HepG2 (cell line): ENCODE data around the gene DDIT4. TPM values are rescaled to one million over a fixed set of nuclear protein-coding genes. Genes with fewer than 3 reads are reported as not detected.

Experiments used
- AGO1 ChIP-seq: fragments of 200-400 bp; formaldehyde crosslinking; IDR thresholded peaks from 2 replicates; pipeline ENCODE4 v1.6.1; 2017; ENCODE audit warnings: mild to moderate bottlenecking, low read depth, low read length, moderate library complexity; ENCODE audit not compliant: poor library complexity, severe bottlenecking
- ATF3 ChIP-seq: sonication (generic); formaldehyde crosslinking; IDR thresholded peaks from 2 replicates; pipeline ENCODE4 v1.4.0; 2020; ENCODE audit warnings: missing genetic modification reagents
- ATF7 ChIP-seq, 2 experiments: fragments of 450-650 bp in 1 of 2; sonication (generic) in 1 of 2; formaldehyde crosslinking in 1 of 2; IDR thresholded peaks; 2 replicates each; pipeline versions ENCODE4 v1.4.0 to v1.6.1; 2016 to 2020; ENCODE audit warnings: antibody characterized with exemption in 1 of 2, mild to moderate bottlenecking in 1 of 2, missing genetic modification reagents in 1 of 2
- BRF2 ChIP-seq: sonication (generic); formaldehyde crosslinking; IDR thresholded peaks from 2 replicates; pipeline ENCODE4 v1.8.1; 2022; ENCODE audit warnings: mild to moderate bottlenecking, missing genetic modification reagents
- CBX5 ChIP-seq: sonication (generic); formaldehyde crosslinking; IDR thresholded peaks from 2 replicates; pipeline ENCODE4 v1.4.0; 2020; ENCODE audit warnings: missing genetic modification reagents, borderline replicate concordance
- FOSL2 ChIP-seq: sonication (generic); formaldehyde crosslinking; IDR thresholded peaks from 2 replicates; pipeline ENCODE4 v1.4.0; 2020; ENCODE audit warnings: missing genetic modification reagents
- GABPB1 ChIP-seq: IDR thresholded peaks from 2 replicates; pipeline ENCODE4 v1.6.1; 2016; ENCODE audit warnings: mild to moderate bottlenecking, missing genetic modification reagents, moderate library complexity, missing compliant biosample characterization
- GATA4 ChIP-seq: sonication (generic); IDR thresholded peaks from 2 replicates; pipeline ENCODE4 v1.6.1; 2016; ENCODE audit warnings: antibody characterized with exemption, low read depth, borderline replicate concordance
- HIVEP1 ChIP-seq: sonication (generic); formaldehyde crosslinking; IDR thresholded peaks from 2 replicates; pipeline ENCODE4 v1.4.0; 2020; ENCODE audit warnings: mild to moderate bottlenecking, missing genetic modification reagents
- HMGA1 ChIP-seq: sonication (generic); formaldehyde crosslinking; conservative IDR thresholded peaks from 2 replicates; pipeline ENCODE4 v1.4.0; 2020; ENCODE audit warnings: missing genetic modification reagents
- JUND ChIP-seq: sonication (generic); formaldehyde crosslinking; IDR thresholded peaks from 2 replicates; pipeline ENCODE4 v1.8.0; 2022; ENCODE audit warnings: mild to moderate bottlenecking, missing genetic modification reagents
- MBNL3 ChIP-seq: fragments of 250-450 bp; sonication (Bioruptor Pico); conservative IDR thresholded peaks from 2 replicates; pipeline ENCODE4 v1.8.0; 2022; ENCODE audit warnings: mild to moderate bottlenecking, inconsistent platforms
- RFX5 ChIP-seq: IDR thresholded peaks from 2 replicates; pipeline ENCODE4 v1.6.1; 2011; ENCODE audit warnings: low read depth, low read length, improper control_type of control experiment
- SNAPC2 ChIP-seq: sonication (generic); formaldehyde crosslinking; IDR thresholded peaks from 2 replicates; pipeline ENCODE4 v1.8.1; 2022; ENCODE audit warnings: mild to moderate bottlenecking, missing genetic modification reagents
- TBL1XR1 ChIP-seq: fragments of 150-350 bp; IDR thresholded peaks from 2 replicates; pipeline ENCODE4 v1.6.1; 2014; ENCODE audit warnings: borderline replicate concordance, low read length; ENCODE audit not compliant: partially characterized antibody
- THYN1 ChIP-seq: sonication (generic); formaldehyde crosslinking; IDR thresholded peaks from 2 replicates; pipeline ENCODE4 v1.8.1; 2023; ENCODE audit warnings: low read depth, mild to moderate bottlenecking, moderate library complexity, missing genetic modification reagents, borderline replicate concordance
- ZBTB38 ChIP-seq: sonication (generic); formaldehyde crosslinking; IDR thresholded peaks from 2 replicates; pipeline ENCODE4 v1.5.1; 2020; ENCODE audit warnings: mild to moderate bottlenecking, missing genetic modification reagents
- ZEB1 ChIP-seq: IDR thresholded peaks from 2 replicates; pipeline ENCODE4 v1.6.1; 2012; ENCODE audit warnings: mild to moderate bottlenecking, low read depth, inconsistent platforms; ENCODE audit not compliant: insufficient replicate concordance
- ZNF543 ChIP-seq: sonication (generic); formaldehyde crosslinking; IDR thresholded peaks from 2 replicates; pipeline ENCODE4 v1.4.0; 2020; ENCODE audit warnings: mild to moderate bottlenecking, missing genetic modification reagents
- ZNF687 ChIP-seq: sonication (generic); formaldehyde crosslinking; IDR thresholded peaks from 2 replicates; pipeline ENCODE4 v1.5.1; 2020; ENCODE audit warnings: mild to moderate bottlenecking, missing genetic modification reagents, moderate library complexity
- ZNF749 ChIP-seq: sonication (generic); formaldehyde crosslinking; IDR thresholded peaks from 2 replicates; pipeline ENCODE4 v1.8.0; 2022; ENCODE audit warnings: mild to moderate bottlenecking, missing genetic modification reagents, moderate library complexity, borderline replicate concordance
- ZNF770 ChIP-seq: sonication (generic); formaldehyde crosslinking; IDR thresholded peaks from 2 replicates; pipeline ENCODE4 v1.5.0; 2020; ENCODE audit warnings: mild to moderate bottlenecking, missing genetic modification reagents
- polyA plus RNA-seq, 8 experiments: library from polyadenylated mRNA; depleted of rRNA in 3 of 8; stranded (reverse) in 7 of 8; unstranded in 1 of 8; fragments of >200 nt; fragmentation: Illumina TruSeq in 4 of 8; extraction: Trizol in 4 of 8; gene quantifications; 2 replicates each; pipeline versions ENCODE4 v1.2.1 to v1.2.3, GENCODE V29; 2011 to 2016; ENCODE audit warnings: low read depth in 4 of 8, missing spikeins in 1 of 8, mixed read lengths in 1 of 8; ENCODE audit not compliant: insufficient read depth in 1 of 8
- total RNA-seq, 5 experiments: library from RNA; depleted of rRNA; stranded (reverse); fragments of >200 nt; fragmentation: Illumina TruSeq; extraction: Trizol; gene quantifications; 2 replicates each; pipeline ENCODE4 v1.2.3, GENCODE V29; 2016; ENCODE audit warnings: low read depth in 1 of 5

The DDIT4 gene
- total and polyA plus RNA-seq, 2 of the 13 experiments (the other 11 are each of a cell fraction or from before 2014, with no cell fraction given), result 35.6 to 40.7 TPM

- peak; percentile 91; the same call in 1 of the 2 replicates for TF ChIP-seq CBX5 (CRISPR knock-in tag)
- peak; percentile 59; the same call in 1 of the 2 replicates for TF ChIP-seq ATF7 (IDR thresholded peaks at IDR 0.05)
- no peak for TF ChIP-seq ATF7 (CRISPR knock-in tag; IDR thresholded peaks at IDR 0.05)
- no peak for TF ChIP-seq BRF2 (CRISPR knock-in tag)
- no peak for TF ChIP-seq AGO1
- TF ChIP-seq ZNF749 (CRISPR knock-in tag), result 0 out of 2 replicates have a peak, but pooled peaks have one; percentile 14
- no peak for TF ChIP-seq HMGA1 (CRISPR knock-in tag)
- TF ChIP-seq HIVEP1 (CRISPR knock-in tag), result peak; percentile 64; the same call in 1 of the 2 replicates
- no peak for TF ChIP-seq MBNL3
- TF ChIP-seq GABPB1, result peak; percentile 71
- 0 out of 2 replicates have a peak, but pooled peaks have one; percentile 12 for TF ChIP-seq RFX5
- TF ChIP-seq GATA4, result peak; percentile 64; the same call in 1 of the 2 replicates
- peak; percentile 25; the same call in 1 of the 2 replicates for TF ChIP-seq ZNF543 (CRISPR knock-in tag)
- no peak for TF ChIP-seq THYN1 (CRISPR knock-in tag)
- no peak for TF ChIP-seq SNAPC2 (CRISPR knock-in tag)
- peak; percentile 24 for TF ChIP-seq ZEB1
- no peak for TF ChIP-seq ZNF770 (CRISPR knock-in tag)
- peak; percentile 71; the same call in 1 of the 2 replicates for TF ChIP-seq JUND (CRISPR knock-in tag)
- TF ChIP-seq TBL1XR1, result no peak
- TF ChIP-seq ZNF687 (CRISPR knock-in tag), result peak; percentile 74
- TF ChIP-seq ZBTB38 (CRISPR knock-in tag), result peak; percentile 75
- TF ChIP-seq FOSL2, result peak; percentile 98
- peak; percentile 82 for TF ChIP-seq ATF3 (CRISPR knock-in tag)
Observed at GRCh38 chr10:72320676-72321247, 47.0 kb downstream of the DDIT4 start (continued).
